Endothelial cell of umbilical vein (primary cell): ENCODE measurements around the gene PGR. TPM values are rescaled to one million over a fixed set of nuclear protein-coding genes. Genes with fewer than 3 reads are reported as not detected.

Experiments
- BruUV-seq: library from RNA; stranded (reverse); fragments of 400-500 nt; replicated peaks from 2 replicates; lab custom pipeline; 2021; lab: Mats Ljungman, UMichigan
- CTCF ChIA-PET: fragments of 300-600, 350-600 bp; sonication (Branson Sonifier 250); formaldehyde crosslinking; loops from one replicate; lab custom pipeline; 2021; ENCODE audit warnings: antibody characterized with exemption, inconsistent platforms; lab: Charles Lee
- POLR2A ChIA-PET: fragments of 300-600, 350-600 bp; sonication (Branson Sonifier 250); formaldehyde crosslinking; loops from one replicate; lab custom pipeline; 2021; ENCODE audit warnings: antibody characterized with exemption, inconsistent platforms; lab: Charles Lee
- DNase-seq: peaks from one replicate; pipeline ENCODE4 v3.0.0-alpha.2; 2011; ENCODE audit warnings: low read depth, low spot score
- FAIRE-seq: peaks from 2 replicates; lab custom pipeline; 2011; peaks lifted over from hg19 to GRCh38; lab: Jason Lieb, UNC
- H2AFZ ChIP-seq: 2 replicates; pipeline ENCODE4 v1.6.0; 2012; ENCODE audit warnings: low read depth, low read length, control low read depth, inconsistent platforms
- H3K27ac ChIP-seq: 2 replicates; pipeline ENCODE4 v1.5.1; 2011; ENCODE audit warnings: low read depth, mild to moderate bottlenecking, control low read depth, low read length, moderate library complexity; ENCODE audit not compliant: insufficient read depth
- H3K27me3 ChIP-seq, 2 experiments: 2 replicates each; pipeline versions ENCODE4 v1.6.0 to v1.6.1; 2011; ENCODE audit warnings: low read length in 2 of 2, mixed read lengths in 1 of 2; ENCODE audit not compliant: control insufficient read depth in 2 of 2, insufficient read depth in 2 of 2
- H3K36me3 ChIP-seq, 2 experiments: 2 replicates in 1 of 2; 3 replicates in 1 of 2; pipeline ENCODE4 v1.5.1; 2011; ENCODE audit warnings: low read length in 2 of 2, mild to moderate bottlenecking in 1 of 2, moderate library complexity in 1 of 2; ENCODE audit not compliant: control insufficient read depth in 2 of 2, insufficient read depth in 2 of 2; ENCODE audit errors: extremely low read depth in 1 of 2
- H3K4me1 ChIP-seq: 3 replicates; pipeline ENCODE4 v1.5.1; 2011; ENCODE audit warnings: mild to moderate bottlenecking, low read length; ENCODE audit not compliant: control insufficient read depth, insufficient read depth; ENCODE audit errors: extremely low read depth
- H3K4me2 ChIP-seq: 2 replicates; pipeline ENCODE4 v1.6.1; 2011; ENCODE audit warnings: low read length, control low read depth, mixed read lengths; ENCODE audit not compliant: insufficient read depth
- H3K4me3 ChIP-seq, 3 experiments: fragments of 200-600 bp in 1 of 3; sonication (generic), shearing (Covaris generic) in 1 of 3; replicated peaks in 1 of 3; 2 replicates each; pipeline ENCODE4 v1.5.1; 2011 to 2016; ENCODE audit warnings: control low read depth in 3 of 3, low read length in 3 of 3, mild to moderate bottlenecking in 2 of 3, inconsistent platforms in 1 of 3, low read depth in 1 of 3, moderate library complexity in 1 of 3; ENCODE audit not compliant: insufficient read depth in 1 of 3
- H3K79me2 ChIP-seq: 2 replicates; pipeline ENCODE4 v1.6.0; 2012; ENCODE audit warnings: low read length, inconsistent platforms; ENCODE audit not compliant: control insufficient read depth, insufficient read depth
- H3K9ac ChIP-seq: replicated peaks from 2 replicates; pipeline ENCODE3; 2011; ENCODE audit warnings: low read length, control low read depth; ENCODE audit not compliant: insufficient read depth; ENCODE audit errors: extremely low read depth
- H3K9me1 ChIP-seq: replicated peaks from 3 replicates; pipeline ENCODE4 v1.6.0; 2011; ENCODE audit warnings: mild to moderate bottlenecking, low read length; ENCODE audit not compliant: control insufficient read depth, insufficient read depth; ENCODE audit errors: extremely low read depth
- H3K9me3 ChIP-seq: replicated peaks from 2 replicates; pipeline ENCODE4 v1.5.1; 2012; ENCODE audit warnings: low read length, inconsistent platforms; ENCODE audit not compliant: control insufficient read depth, insufficient read depth
- H4K20me1 ChIP-seq: replicated peaks from 2 replicates; pipeline ENCODE3; 2011; ENCODE audit warnings: mild to moderate bottlenecking, low read length; ENCODE audit not compliant: control insufficient read depth, insufficient read depth; ENCODE audit errors: extremely low read depth
- FOS ChIP-seq: IDR thresholded peaks from 2 replicates; pipeline ENCODE4 v1.6.1; 2011; ENCODE audit warnings: mild to moderate bottlenecking, low read length, moderate library complexity, borderline replicate concordance; ENCODE audit not compliant: insufficient read depth
- GATA2 ChIP-seq: IDR thresholded peaks from 2 replicates; pipeline ENCODE4 v1.7.0; 2011; ENCODE audit warnings: low read depth, mild to moderate bottlenecking, moderate library complexity, mixed read lengths, low read length; ENCODE audit not compliant: insufficient read length, insufficient read depth
- JUN ChIP-seq: IDR thresholded peaks from 2 replicates; pipeline ENCODE4 v1.6.1; 2011; ENCODE audit warnings: borderline replicate concordance, low read depth; ENCODE audit not compliant: insufficient read length, insufficient read depth
- MYC ChIP-seq: IDR thresholded peaks from one replicate; pipeline ENCODE4 v1.6.1; 2011; ENCODE audit warnings: mild to moderate bottlenecking, low read depth, low read length
- POLR2A ChIP-seq: IDR thresholded peaks from 2 replicates; pipeline ENCODE4 v1.6.1; 2012; ENCODE audit warnings: low read depth, mild to moderate bottlenecking, control low read depth, low read length
- dilution Hi-C: fragments of 300-500 bp; cut with MboI; formaldehyde crosslinking; loops from one replicate; pipeline ENCODE4 v1.15.0; 2019; ENCODE audit warnings: low sequenced_read_pairs; ENCODE audit not compliant: extremely low pct_ligation_motif_present
- intact Hi-C: fragments of 100-400 bp; cut with micrococcal nuclease; formaldehyde crosslinking; loops from one replicate; pipeline ENCODE4 v1.10.0; 2022
- polyA plus RNA-seq, 4 experiments: library from polyadenylated mRNA; depleted of rRNA in 3 of 4; stranded (reverse) in 3 of 4; unstranded in 1 of 4; fragments of >200 nt; gene quantifications; 2 replicates each; pipeline versions ENCODE4 v1.2.1 to v1.2.3, GENCODE V29; 2011 to 2012; ENCODE audit warnings: missing spikeins in 1 of 4
- total RNA-seq: library from RNA; stranded (reverse); gene quantifications from 2 replicates; pipeline ENCODE4 v1.2.3, GENCODE V29; 2021
- TF ChIP-seq, protein P1 (sequence below): IDR thresholded peaks from 2 replicates; pipeline ENCODE4 v1.6.1; 2011; ENCODE audit not compliant: insufficient read depth, insufficient read length
- TF ChIP-seq, protein P2 (sequence below), 2 donors: IDR thresholded peaks; 1 replicate in 1 of 2; 2 replicates in 1 of 2; pipeline ENCODE4 v1.5.1; 2011; ENCODE audit warnings: low read length in 2 of 2, mild to moderate bottlenecking in 2 of 2, moderate library complexity in 2 of 2, control low read depth in 1 of 2, inconsistent platforms in 1 of 2, low read depth in 1 of 2; ENCODE audit not compliant: insufficient read depth in 1 of 2; ENCODE audit errors: extremely low read depth in 1 of 2

Gene PGR
- total and polyA plus RNA-seq, 2 donors (not counting 3 experiments of a cell fraction or from before 2014, with no cell fraction given): not detected

DNA sequence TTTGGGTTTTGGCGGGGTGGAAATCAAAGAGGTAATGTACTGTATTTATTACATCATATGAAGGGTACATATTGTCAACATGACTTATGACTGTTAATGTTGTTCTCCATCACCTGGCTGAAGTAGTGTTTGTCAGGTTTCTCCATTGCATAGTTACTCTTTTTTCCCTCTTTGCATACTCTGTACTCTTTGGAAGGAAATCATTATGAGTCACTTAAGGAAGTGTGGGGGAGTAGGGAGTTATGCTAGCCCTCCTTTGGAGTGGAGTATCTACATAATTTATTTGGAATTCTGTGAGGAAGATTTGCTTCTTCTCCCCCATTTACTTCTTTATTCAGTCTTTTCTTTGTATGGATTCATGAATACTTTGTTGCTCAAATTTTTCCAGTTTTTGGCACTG is 3.6 kb upstream of the PGR start:
- intact Hi-C loops: no loop called here

More for the DNA sequence above, 3.6 kb upstream of the PGR start:
- Histone ChIP-seq H3K4me3 (no peak overlapping the region), H3K79me2 (no peaks in the 10 kb centered on the region), H3K4me1 (no peaks in the 10 kb centered on the region), H3K9me1 (no peaks in the 10 kb centered on the region), H2AFZ (no peak overlapping the region), H3K36me3 (no peaks in the 10 kb centered on the region), H3K9me3 (no peaks in the 10 kb centered on the region), H4K20me1 (no peaks in the 10 kb centered on the region), H3K9ac (no peak overlapping the region), H3K27me3 (peaks cover 17 to 27% of the 10 kb centered on the region in 2 experiments), H3K27ac (no peak overlapping the region), H3K4me2 (no peak overlapping the region)
- CTCF ChIA-PET: interaction anchor here (1.1 kb wide), 1 partner anchor 27 kb away, joined by 3 read pairs; no protein-coding TSS in a partner anchor
- dilution Hi-C loops: no loop called here
- no peak for DNase-seq
- TF ChIP-seq GATA2 (no peak), POLR2A (no peak), FOS (no peak), JUN (no peak), MYC (no peak)
- TF ChIP-seq, protein P1, sequence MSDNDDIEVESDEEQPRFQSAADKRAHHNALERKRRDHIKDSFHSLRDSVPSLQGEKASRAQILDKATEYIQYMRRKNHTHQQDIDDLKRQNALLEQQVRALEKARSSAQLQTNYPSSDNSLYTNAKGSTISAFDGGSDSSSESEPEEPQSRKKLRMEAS: no peak
- TF ChIP-seq, protein P2, sequence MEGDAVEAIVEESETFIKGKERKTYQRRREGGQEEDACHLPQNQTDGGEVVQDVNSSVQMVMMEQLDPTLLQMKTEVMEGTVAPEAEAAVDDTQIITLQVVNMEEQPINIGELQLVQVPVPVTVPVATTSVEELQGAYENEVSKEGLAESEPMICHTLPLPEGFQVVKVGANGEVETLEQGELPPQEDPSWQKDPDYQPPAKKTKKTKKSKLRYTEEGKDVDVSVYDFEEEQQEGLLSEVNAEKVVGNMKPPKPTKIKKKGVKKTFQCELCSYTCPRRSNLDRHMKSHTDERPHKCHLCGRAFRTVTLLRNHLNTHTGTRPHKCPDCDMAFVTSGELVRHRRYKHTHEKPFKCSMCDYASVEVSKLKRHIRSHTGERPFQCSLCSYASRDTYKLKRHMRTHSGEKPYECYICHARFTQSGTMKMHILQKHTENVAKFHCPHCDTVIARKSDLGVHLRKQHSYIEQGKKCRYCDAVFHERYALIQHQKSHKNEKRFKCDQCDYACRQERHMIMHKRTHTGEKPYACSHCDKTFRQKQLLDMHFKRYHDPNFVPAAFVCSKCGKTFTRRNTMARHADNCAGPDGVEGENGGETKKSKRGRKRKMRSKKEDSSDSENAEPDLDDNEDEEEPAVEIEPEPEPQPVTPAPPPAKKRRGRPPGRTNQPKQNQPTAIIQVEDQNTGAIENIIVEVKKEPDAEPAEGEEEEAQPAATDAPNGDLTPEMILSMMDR (IDR thresholded peaks at IDR 0.05; ENCODE audit: extremely low read depth in 1 of 2, insufficient read depth in 1 of 2, low read depth in 1 of 2, low read length in 2 of 2): no peak
- BruUV-seq: no TSS peak
- POLR2A ChIA-PET: no interaction called here
- no peak for FAIRE-seq
